Heart right ventricle (tissue), 16 donors: ENCODE measurements around the gene EFCAB8. TPM values are rescaled to one million over a fixed set of nuclear protein-coding genes. Genes with fewer than 3 reads are reported as not detected.

Source experiments
- ATAC-seq, 8 donors: fragments of 200-7000 bp; cut with Tn5 transposase; one replicate each; pipeline ENCODE4 v1.9.1; 2020; ENCODE audit warnings: mild to moderate bottlenecking in 8 of 8, moderate library complexity in 8 of 8, moderate number of reproducible peaks in 1 of 8
- DNase-seq, 2 donors: peaks; one replicate each; pipeline ENCODE4 v3.0.0-alpha.2; 2020
- H3K27ac ChIP-seq, 10 donors: fragments of 200-600 bp; sonication (generic) in 2 of 10; one replicate each; pipeline versions ENCODE4 v1.5.0 to v1.8.0; 2020 to 2022; ENCODE audit warnings: mild to moderate bottlenecking in 3 of 10
- H3K27me3 ChIP-seq, 7 donors: fragments of 200-600 bp; one replicate each; pipeline ENCODE4 v1.8.0; 2021 to 2022; ENCODE audit warnings: mild to moderate bottlenecking in 2 of 7
- H3K36me3 ChIP-seq, 9 donors: fragments of 200-600 bp; sonication (generic) in 1 of 9; one replicate each; pipeline versions ENCODE4 v1.5.0 to v1.8.0; 2020 to 2022; ENCODE audit warnings: mild to moderate bottlenecking in 2 of 9
- H3K4me1 ChIP-seq, 9 donors: fragments of 200-600 bp; sonication (generic) in 1 of 9; one replicate each; pipeline versions ENCODE4 v1.5.0 to v1.8.0; 2020 to 2022; ENCODE audit warnings: mild to moderate bottlenecking in 4 of 9
- H3K4me3 ChIP-seq, 10 donors: fragments of 200-600 bp; sonication (generic) in 2 of 10; one replicate each; pipeline versions ENCODE4 v1.5.0 to v1.8.0; 2020 to 2022; ENCODE audit warnings: mild to moderate bottlenecking in 7 of 10, moderate library complexity in 2 of 10
- H3K9me3 ChIP-seq, 11 donors: fragments of 200-600 bp in 10 of 11; sonication (generic) in 2 of 11; one replicate each; pipeline versions ENCODE4 v1.5.0 to v1.8.0; 2013 to 2022; ENCODE audit warnings: mild to moderate bottlenecking in 2 of 11, control low read depth in 1 of 11, moderate library complexity in 1 of 11
- WGBS, 2 donors: extraction: QIAGEN DNeasy Blood & Tissue Kit; methylation state at CpG; one replicate each; pipeline ENCODE4 v1.1.7; 2013; ENCODE audit warnings: inconsistent platforms in 1 of 2; 5-methylcytosine and 5-hydroxymethylcytosine counted together
- intact Hi-C, 10 donors: fragments of 100-400 bp; cut with DNase I; formaldehyde crosslinking; loops; one replicate each; pipeline versions ENCODE4 v1.11.1 to v1.14.2; 2022
- polyA plus RNA-seq, 2 donors: library from polyadenylated mRNA; stranded (reverse); fragments of 200-250 nt; gene quantifications; one replicate each; pipeline ENCODE4 v1.2.3, GENCODE V29; 2013
- total RNA-seq, 10 donors: library from RNA; stranded (reverse); fragmentation: NEBNext Ultra II Directional in 3 of 10; extraction: Animal tissue kit (Norgen Biotek cat#: 25700) in 3 of 10; gene quantifications; one replicate each; pipeline versions ENCODE4 v1.2.1 to v1.2.4, GENCODE V29; 2021 to 2023
- TF ChIP-seq, protein P1 (sequence below), 9 donors: fragments of 200-600 bp; sonication (generic) in 2 of 9; IDR thresholded peaks; one replicate each; pipeline versions ENCODE4 v1.5.0 to v1.8.0; 2021 to 2022; ENCODE audit warnings: antibody characterized with exemption in 9 of 9, mild to moderate bottlenecking in 5 of 9, moderate library complexity in 1 of 9
- donor health status: Arrhythmogenic right ventricular cardiomyopathy.
- donor health status: ischemic (EF 13 %, LVEDD 7.1; RV severe dilation, severe dysfunction).
- donor health status: healthy with polysubstance abuse.
- donor health status: DM: no; HTN: yes; CAD: no.
- donor health status: DM: no; HTN: no; CAD: no.
- donor health status: ischemic (EF 25% LVEDD 6.9; RV normal size, moderate dysfunction).
- donor health status: ischemic (EF 25% LVEDD 5.7; RV mildly dilated, moderate dysfunction).
- donor health status: healthy.
- donor health status: DM: yes; HTN: yes; CAD: no.
- donor health status: Ischemic cardiomyopathy.
- donor health status: ischemic (EF 35%, LVEDD 5.7; RV mildly dilated, moderate dysfunction).
- donor health status: nonischemic (EF 11% LVEDD 7.7; RV severe dilation, severe dysfunction).
- donor health status: DM: yes; HTN: yes; CAD: no.
- donor health status: PGD.
- donor health status: ischemic (EF 29% LVEDD 5.4; RV normal size, mild dysfunction).
- donor health status: nonischemic (EF 23%, LVEDD 6.1; RV moderate dilation, normal function).

The EFCAB8 gene
- total and polyA plus RNA-seq, 12 donors = 0.15 to 0.58 TPM; not detected in 10

DNA sequence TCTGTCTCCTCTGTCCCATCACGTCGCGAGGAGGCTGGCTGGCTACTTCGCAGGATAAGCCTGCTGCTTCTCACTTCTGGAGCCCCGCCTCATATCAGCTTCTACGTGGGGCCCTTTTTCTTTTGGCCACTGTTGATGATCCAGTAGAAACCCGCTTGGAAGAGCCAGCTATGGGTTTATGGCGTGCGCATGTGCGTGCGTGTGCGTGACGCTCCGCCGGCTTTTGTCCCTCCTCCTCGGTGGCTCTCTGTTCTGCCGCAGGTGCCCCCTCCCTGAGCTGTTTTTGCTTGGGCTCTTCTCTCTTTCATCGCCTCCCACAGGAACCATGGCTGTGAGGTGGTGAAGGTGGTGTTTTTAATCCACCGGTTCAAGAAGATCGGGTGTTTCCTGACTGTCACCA, 26.5 kb downstream of the EFCAB8 start:
- DNase-seq (no peak), ATAC-seq (no peak)
- TF ChIP-seq, protein P1, sequence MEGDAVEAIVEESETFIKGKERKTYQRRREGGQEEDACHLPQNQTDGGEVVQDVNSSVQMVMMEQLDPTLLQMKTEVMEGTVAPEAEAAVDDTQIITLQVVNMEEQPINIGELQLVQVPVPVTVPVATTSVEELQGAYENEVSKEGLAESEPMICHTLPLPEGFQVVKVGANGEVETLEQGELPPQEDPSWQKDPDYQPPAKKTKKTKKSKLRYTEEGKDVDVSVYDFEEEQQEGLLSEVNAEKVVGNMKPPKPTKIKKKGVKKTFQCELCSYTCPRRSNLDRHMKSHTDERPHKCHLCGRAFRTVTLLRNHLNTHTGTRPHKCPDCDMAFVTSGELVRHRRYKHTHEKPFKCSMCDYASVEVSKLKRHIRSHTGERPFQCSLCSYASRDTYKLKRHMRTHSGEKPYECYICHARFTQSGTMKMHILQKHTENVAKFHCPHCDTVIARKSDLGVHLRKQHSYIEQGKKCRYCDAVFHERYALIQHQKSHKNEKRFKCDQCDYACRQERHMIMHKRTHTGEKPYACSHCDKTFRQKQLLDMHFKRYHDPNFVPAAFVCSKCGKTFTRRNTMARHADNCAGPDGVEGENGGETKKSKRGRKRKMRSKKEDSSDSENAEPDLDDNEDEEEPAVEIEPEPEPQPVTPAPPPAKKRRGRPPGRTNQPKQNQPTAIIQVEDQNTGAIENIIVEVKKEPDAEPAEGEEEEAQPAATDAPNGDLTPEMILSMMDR (IDR thresholded peaks at IDR 0.05) = no peak
- intact Hi-C loops = no loop called here
- Histone ChIP-seq H3K36me3 (no peaks in the 10 kb centered on the region), H3K9me3 (no peaks in the 10 kb centered on the region), H3K27me3 (no peaks in the 10 kb centered on the region), H3K27ac (no peak overlapping the region), H3K4me3 (no peak overlapping the region), H3K4me1 (no peaks in the 10 kb centered on the region)
- WGBS, 2 donors = 88 to 90% methylated on average over 20 of the region's 20 CpGs

DNA sequence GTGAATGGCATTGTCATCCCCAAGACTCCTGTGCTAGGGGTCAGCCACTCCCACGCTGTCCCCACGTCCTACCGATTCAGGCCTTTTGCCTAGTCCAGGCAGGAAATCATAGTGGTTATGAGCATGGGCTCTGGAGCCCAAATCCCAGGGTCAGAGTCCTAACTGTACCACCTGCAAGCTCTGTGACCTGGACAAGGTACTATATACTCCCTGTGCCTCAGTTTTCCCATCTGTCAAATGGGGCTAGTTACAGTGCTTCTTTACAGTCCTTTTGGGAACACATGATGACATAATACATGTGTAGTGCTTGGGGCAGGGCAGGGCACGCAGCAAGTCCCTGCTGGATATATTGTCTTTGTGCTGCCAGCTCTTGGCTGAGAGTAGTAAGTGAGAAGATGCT, 27.2 kb downstream of the EFCAB8 start:
- no peak for ATAC-seq
- no peaks in the 10 kb centered on the region for H3K4me1 ChIP-seq
- H3K4me3 ChIP-seq = no peak overlapping the region
- TF ChIP-seq, protein P1 (IDR thresholded peaks at IDR 0.05) = no peak
- 93 to 96% methylated on average over 4 of the region's 4 CpGs for WGBS, 2 donors
- no peak overlapping the region for H3K27ac ChIP-seq
- H3K9me3 ChIP-seq = no peaks in the 10 kb centered on the region
- intact Hi-C loops = no loop called here
- H3K27me3 ChIP-seq = no peaks in the 10 kb centered on the region
- H3K36me3 ChIP-seq = no peaks in the 10 kb centered on the region
- DNase-seq = no peak

- WGBS, 2 donors = 63 to 65% methylated on average over 3 of the region's 3 CpGs
- Histone ChIP-seq H3K27ac (no peak overlapping the region), H3K4me3 (no peak overlapping the region), H3K9me3 (no peaks in the 10 kb centered on the region), H3K27me3 (no peaks in the 10 kb centered on the region), H3K36me3 (no peaks in the 10 kb centered on the region), H3K4me1 (no peaks in the 10 kb centered on the region)
- ATAC-seq = peak in 1 of 8 donors; percentile 23
- intact Hi-C loops = no loop called here
- TF ChIP-seq, protein P1 (IDR thresholded peaks at IDR 0.05) = no peak
- no peak for DNase-seq
Measured at GRCh38 chr20:32886652-32887051, 27.9 kb downstream of the EFCAB8 start.

- H3K4me1 ChIP-seq = no peaks in the 10 kb centered on the region
- intact Hi-C loops = no loop called here
- no peak overlapping the region for H3K27ac ChIP-seq
- TF ChIP-seq, protein P1 (IDR thresholded peaks at IDR 0.05) = no peak
- 79 to 84% methylated on average over 11 of the region's 11 CpGs for WGBS, 2 donors
- DNase-seq (no peak), ATAC-seq (no peak)
- H3K4me3 ChIP-seq = no peak overlapping the region
- no peaks in the 10 kb centered on the region for H3K9me3 ChIP-seq
- H3K36me3 ChIP-seq = no peaks in the 10 kb centered on the region
- no peaks in the 10 kb centered on the region for H3K27me3 ChIP-seq
Measured at GRCh38 chr20:32887492-32887891, 28.8 kb downstream of the EFCAB8 start.
